A673 (cell line): ENCODE measurements around the gene C1orf210. TPM values are rescaled to one million over a fixed set of nuclear protein-coding genes. Genes with fewer than 3 reads are reported as not detected.

Source experiments
- BruUV-seq: library from RNA; stranded (reverse); fragments of 400-500 nt; replicated peaks from 2 replicates; lab custom pipeline; 2021; lab: Mats Ljungman, UMichigan
- CTCF ChIA-PET: fragments of 300-600 bp; sonication (Branson Sonifier 250); formaldehyde crosslinking; loops from one replicate; lab custom pipeline; 2022; ENCODE audit warnings: antibody characterized with exemption; lab: Charles Lee
- POLR2A ChIA-PET: fragments of 300-600 bp; sonication (Branson Sonifier 250); formaldehyde crosslinking; loops from one replicate; lab custom pipeline; 2022; ENCODE audit warnings: antibody characterized with exemption; ENCODE audit not compliant: low non-redundant PET; lab: Charles Lee
- DNase-seq: peaks from one replicate; pipeline ENCODE4 v3.0.0-alpha.2; 2015; ENCODE audit warnings: low spot score
- H3K27ac ChIP-seq: fragments of 200-600 bp; sonication (generic); 2 replicates; pipeline ENCODE4 v1.5.1; 2016; ENCODE audit warnings: mixed run types, low read depth, mild to moderate bottlenecking, mixed read lengths, antibody characterized with exemption, low read length; ENCODE audit not compliant: poor library complexity, severe bottlenecking
- H3K27me3 ChIP-seq: fragments of 200-600 bp; sonication (generic); replicated peaks from 2 replicates; pipeline ENCODE4 v1.6.1; 2017; ENCODE audit warnings: mixed run types, low read depth, mild to moderate bottlenecking, mixed read lengths, antibody characterized with exemption, low read length; ENCODE audit not compliant: insufficient read depth, poor library complexity
- H3K36me3 ChIP-seq: fragments of 200-600 bp; sonication (generic); 2 replicates; pipeline ENCODE4 v1.6.1; 2016; ENCODE audit warnings: mixed run types, mild to moderate bottlenecking, mixed read lengths, antibody characterized with exemption, low read length; ENCODE audit not compliant: insufficient read depth, poor library complexity, severe bottlenecking
- H3K4me1 ChIP-seq: fragments of 200-600 bp; sonication (generic); 2 replicates; pipeline ENCODE4 v1.6.1; 2017; ENCODE audit warnings: mixed run types, mild to moderate bottlenecking, mixed read lengths, antibody characterized with exemption, low read length; ENCODE audit not compliant: insufficient read depth, poor library complexity, severe bottlenecking
- H3K4me3 ChIP-seq: fragments of 200-600 bp; sonication (generic); 2 replicates; pipeline ENCODE4 v1.5.1; 2016; ENCODE audit warnings: low read depth, mixed run types, mild to moderate bottlenecking, mixed read lengths, low read length; ENCODE audit not compliant: poor library complexity, severe bottlenecking
- H3K9me3 ChIP-seq: fragments of 200-600 bp; sonication (generic); 2 replicates; pipeline ENCODE4 v1.6.1; 2016; ENCODE audit warnings: mixed run types, low read depth, mild to moderate bottlenecking, mixed read lengths, antibody characterized with exemption, low read length; ENCODE audit not compliant: poor library complexity, severe bottlenecking
- EZH2 ChIP-seq: fragments of 200-600 bp; sonication (generic); IDR thresholded peaks from 2 replicates; pipeline ENCODE4 v1.6.1; 2017; ENCODE audit warnings: borderline replicate concordance, low read depth, mild to moderate bottlenecking, mixed read lengths, antibody characterized with exemption, low read length; ENCODE audit not compliant: poor library complexity, severe bottlenecking
- intact Hi-C: fragments of 100-400 bp; cut with micrococcal nuclease; formaldehyde crosslinking; loops from one replicate; pipeline ENCODE4 v1.10.0; 2022; ENCODE audit not compliant: unreplicated experiment
- total RNA-seq: library from RNA; stranded (reverse); gene quantifications from 2 replicates; pipeline ENCODE4 v1.2.3, GENCODE V29; 2021
- TF ChIP-seq, protein P1 (sequence below): fragments of 300-800, 200-600 bp; sonication (generic); conservative IDR thresholded peaks from 2 replicates; pipeline ENCODE4 v1.5.1; 2017; ENCODE audit warnings: low read depth, mild to moderate bottlenecking, antibody characterized with exemption, low read length, moderate library complexity, mixed read lengths

The C1orf210 gene
- total RNA-seq, 1 experiment from 2014 or later: not detected

DNA sequence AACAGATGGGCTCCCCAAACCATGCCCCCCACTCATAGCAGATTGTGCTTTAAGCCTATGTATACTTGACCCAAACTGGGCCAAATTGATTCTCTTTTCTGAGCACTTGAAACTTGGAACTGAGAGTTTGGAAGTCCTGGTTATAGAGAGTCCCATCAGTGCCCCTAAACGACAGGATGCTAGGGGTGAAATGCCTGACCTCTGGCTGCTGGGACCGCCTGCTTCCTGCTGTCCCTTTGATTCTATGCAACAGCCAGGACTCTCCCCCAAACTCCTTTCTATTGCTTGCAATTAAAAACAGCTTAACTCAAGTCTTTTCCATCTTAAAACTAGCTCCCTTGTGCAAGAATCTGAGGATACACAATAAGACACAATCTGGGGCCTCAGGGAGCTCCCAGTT is 4.7 kb downstream of the C1orf210 start:
- intact Hi-C loops: no loop called here
- no TSS peak for BruUV-seq
- H3K36me3 ChIP-seq: no peaks in the 10 kb centered on the region
- DNase-seq: no peak
- H3K4me3 ChIP-seq: no peak overlapping the region
- H3K27me3 ChIP-seq: no peaks in the 10 kb centered on the region
- no peak overlapping the region for H3K27ac ChIP-seq
- no peaks in the 10 kb centered on the region for H3K4me1 ChIP-seq
- ChIA-PET CTCF (no interaction called here), POLR2A (no interaction called here)
- no peaks in the 10 kb centered on the region for H3K9me3 ChIP-seq
- TF ChIP-seq, protein P1, sequence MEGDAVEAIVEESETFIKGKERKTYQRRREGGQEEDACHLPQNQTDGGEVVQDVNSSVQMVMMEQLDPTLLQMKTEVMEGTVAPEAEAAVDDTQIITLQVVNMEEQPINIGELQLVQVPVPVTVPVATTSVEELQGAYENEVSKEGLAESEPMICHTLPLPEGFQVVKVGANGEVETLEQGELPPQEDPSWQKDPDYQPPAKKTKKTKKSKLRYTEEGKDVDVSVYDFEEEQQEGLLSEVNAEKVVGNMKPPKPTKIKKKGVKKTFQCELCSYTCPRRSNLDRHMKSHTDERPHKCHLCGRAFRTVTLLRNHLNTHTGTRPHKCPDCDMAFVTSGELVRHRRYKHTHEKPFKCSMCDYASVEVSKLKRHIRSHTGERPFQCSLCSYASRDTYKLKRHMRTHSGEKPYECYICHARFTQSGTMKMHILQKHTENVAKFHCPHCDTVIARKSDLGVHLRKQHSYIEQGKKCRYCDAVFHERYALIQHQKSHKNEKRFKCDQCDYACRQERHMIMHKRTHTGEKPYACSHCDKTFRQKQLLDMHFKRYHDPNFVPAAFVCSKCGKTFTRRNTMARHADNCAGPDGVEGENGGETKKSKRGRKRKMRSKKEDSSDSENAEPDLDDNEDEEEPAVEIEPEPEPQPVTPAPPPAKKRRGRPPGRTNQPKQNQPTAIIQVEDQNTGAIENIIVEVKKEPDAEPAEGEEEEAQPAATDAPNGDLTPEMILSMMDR: no peak
- TF ChIP-seq EZH2: no peak

DNA sequence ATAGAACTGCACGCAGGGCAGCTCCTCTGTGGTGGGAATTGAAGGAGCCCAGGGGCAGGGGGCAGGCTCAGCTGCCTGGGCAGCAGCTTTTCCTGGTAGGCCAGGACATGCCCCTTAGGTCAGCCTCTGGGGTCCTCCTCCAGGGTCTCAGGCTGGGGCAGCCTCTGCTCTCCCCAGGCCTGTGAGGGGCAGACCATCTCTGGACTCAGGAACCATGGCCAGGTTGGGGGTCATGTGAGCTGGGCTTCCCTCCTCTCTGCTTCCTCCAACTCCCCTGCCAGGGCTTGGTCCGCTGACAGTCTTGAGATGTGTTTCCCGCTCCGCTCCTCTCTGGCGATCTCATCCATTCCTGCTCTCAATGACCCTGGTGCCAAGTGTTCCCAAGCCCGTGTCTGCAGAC is 5.7 kb downstream of the C1orf210 start:
- Histone ChIP-seq H3K4me3 (no peak overlapping the region), H3K4me1 (peaks cover 2% of the 10 kb centered on the region), H3K9me3 (no peaks in the 10 kb centered on the region), H3K27ac (no peak overlapping the region), H3K36me3 (no peaks in the 10 kb centered on the region), H3K27me3 (no peaks in the 10 kb centered on the region)
- intact Hi-C loops: no loop called here
- TF ChIP-seq, protein P1: no peak
- no peak for TF ChIP-seq EZH2
- no TSS peak for BruUV-seq
- DNase-seq: no peak
- ChIA-PET CTCF (no interaction called here), POLR2A (no interaction called here)

DNA sequence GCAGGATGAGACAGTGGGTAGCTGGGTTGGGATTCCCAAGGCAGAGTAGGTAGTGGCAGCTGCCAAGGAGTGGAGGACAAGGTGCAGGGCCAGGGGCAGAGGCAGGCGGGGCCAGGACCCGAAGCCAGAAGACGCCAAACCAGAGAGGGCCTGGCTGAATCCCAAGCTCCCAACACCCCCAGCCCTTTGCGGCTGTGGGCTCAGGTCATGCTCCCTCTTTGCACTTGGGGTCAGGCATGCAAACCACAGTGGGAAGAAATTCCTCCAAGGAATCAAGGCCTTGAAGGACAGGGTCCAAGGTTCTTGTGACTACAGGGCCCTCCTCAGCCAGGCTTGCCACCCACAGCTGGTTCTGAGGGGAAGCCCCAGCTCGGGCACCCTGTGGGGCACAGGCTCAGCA is 6.2 kb downstream of the C1orf210 start:
- BruUV-seq: no TSS peak
- Histone ChIP-seq H3K27me3 (no peaks in the 10 kb centered on the region), H3K4me1 (peaks cover 7% of the 10 kb centered on the region), H3K9me3 (no peaks in the 10 kb centered on the region), H3K27ac (no peak overlapping the region), H3K4me3 (no peak overlapping the region), H3K36me3 (no peaks in the 10 kb centered on the region)
- ChIA-PET POLR2A (no interaction called here), CTCF (no interaction called here)
- intact Hi-C loops: no loop called here
- TF ChIP-seq EZH2: no peak
- TF ChIP-seq, protein P1: no peak
- no peak for DNase-seq
